B cell (primary cell): ENCODE data around the gene UBAC2. TPM values are rescaled to one million over a fixed set of nuclear protein-coding genes. Genes with fewer than 3 reads are reported as not detected.

Experiments used
- ATAC-seq: fragments of 200-7000 bp; cut with Tn5 transposase; one replicate; pipeline ENCODE4 v1.10.0; 2021; ENCODE audit warnings: low read depth, mild to moderate bottlenecking, moderate number of reproducible peaks, moderate library complexity
- CTCF ChIA-PET: fragments of 350-600 bp; sonication (Branson Sonifier 250); formaldehyde crosslinking; loops from one replicate; lab custom pipeline; 2021; ENCODE audit warnings: antibody characterized with exemption, inconsistent platforms; lab: Charles Lee
- POLR2A ChIA-PET: fragments of 350-600 bp; sonication (Branson Sonifier 250); formaldehyde crosslinking; loops from one replicate; lab custom pipeline; 2021; ENCODE audit warnings: antibody characterized with exemption; lab: Charles Lee
- DNase-seq: peaks from one replicate; pipeline ENCODE4 v3.0.0; 2013
- H2AFZ ChIP-seq: 2 replicates; pipeline ENCODE4 v1.6.1; 2012; ENCODE audit warnings: mild to moderate bottlenecking, low read depth, low read length; ENCODE audit not compliant: insufficient read depth, poor library complexity, severe bottlenecking
- H3K27ac ChIP-seq, 2 donors: 1 replicate in 1 of 2; 2 replicates in 1 of 2; pipeline ENCODE4 v1.5.1; 2012 to 2013; ENCODE audit warnings: low read length in 2 of 2, mild to moderate bottlenecking in 2 of 2, moderate library complexity in 1 of 2
- H3K27me3 ChIP-seq, 4 experiments: fragments of 200-600 bp in 1 of 4; sonication (generic) in 1 of 4; replicated peaks in 1 of 4; 1 replicate in 2 of 4; 2 replicates in 2 of 4; pipeline versions ENCODE4 v1.6.1 to v1.7.0; 2013 to 2016; ENCODE audit warnings: low read length in 3 of 4, mild to moderate bottlenecking in 2 of 4, mixed read lengths in 1 of 4, moderate library complexity in 1 of 4; ENCODE audit not compliant: insufficient read depth in 4 of 4, control insufficient read depth in 3 of 4; ENCODE audit errors: control extremely low read depth in 1 of 4
- H3K36me3 ChIP-seq, 2 experiments: replicated peaks in 1 of 2; 1 replicate in 1 of 2; 2 replicates in 1 of 2; pipeline versions ENCODE4 v1.6.1 to v1.7.1; 2013; ENCODE audit warnings: low read length in 1 of 2; ENCODE audit not compliant: insufficient read depth in 2 of 2, control insufficient read depth in 1 of 2; ENCODE audit errors: control extremely low read depth in 1 of 2, extremely low read depth in 1 of 2
- H3K4me1 ChIP-seq, 2 donors: fragments of 200-600 bp in 1 of 2; sonication (generic) in 1 of 2; 1 replicate in 1 of 2; 2 replicates in 1 of 2; pipeline versions ENCODE4 v1.5.1 to v1.6.1; 2013 to 2017; ENCODE audit warnings: low read length in 2 of 2; ENCODE audit not compliant: control insufficient read depth in 2 of 2, insufficient read depth in 2 of 2
- H3K4me2 ChIP-seq: replicated peaks from 2 replicates; pipeline ENCODE3; 2012; ENCODE audit warnings: mild to moderate bottlenecking, low read depth, low read length; ENCODE audit not compliant: poor library complexity, severe bottlenecking
- H3K4me3 ChIP-seq, 5 experiments: fragments of 200-600 bp in 1 of 5; sonication (generic) in 1 of 5; 1 replicate in 3 of 5; 2 replicates in 2 of 5; pipeline versions ENCODE4 v1.5.1 to v1.7.0; 2011 to 2016; ENCODE audit warnings: low read length in 4 of 5, mild to moderate bottlenecking in 4 of 5, low read depth in 2 of 5, control low read depth in 1 of 5, moderate library complexity in 1 of 5; ENCODE audit not compliant: insufficient read depth in 1 of 5; ENCODE audit errors: control extremely low read depth in 1 of 5, extremely low read depth in 1 of 5
- H3K79me2 ChIP-seq: fragments of 200-600 bp; sonication (generic); one replicate; pipeline ENCODE4 v1.6.0; 2016; ENCODE audit warnings: low read length; ENCODE audit not compliant: control insufficient read depth, insufficient read depth
- H3K9ac ChIP-seq: fragments of 200-600 bp; sonication (generic); 2 replicates; pipeline ENCODE4 v1.6.1; 2017; ENCODE audit warnings: mild to moderate bottlenecking, low read length, moderate library complexity
- H3K9me3 ChIP-seq, 3 donors: one replicate each; pipeline versions ENCODE4 v1.6.1 to v1.7.1; 2013; ENCODE audit warnings: low read length in 2 of 3; ENCODE audit not compliant: control insufficient read depth in 2 of 3, insufficient read depth in 1 of 3; ENCODE audit errors: control extremely low read depth in 1 of 3
- H4K20me1 ChIP-seq: 2 replicates; pipeline ENCODE4 v1.6.0; 2012; ENCODE audit warnings: mild to moderate bottlenecking, low read length; ENCODE audit not compliant: insufficient read depth, control insufficient read depth, poor library complexity, severe bottlenecking
- H3K27ac Mint-ChIP-seq: one replicate; pipeline ENCODE4 v1.8.0; 2021; ENCODE audit warnings: mixed read lengths
- H3K27me3 Mint-ChIP-seq: one replicate; pipeline ENCODE4 v1.8.0; 2021; ENCODE audit warnings: mixed read lengths
- H3K4me1 Mint-ChIP-seq: one replicate; pipeline ENCODE4 v1.8.0; 2021; ENCODE audit warnings: mixed read lengths
- H3K4me3 Mint-ChIP-seq: one replicate; pipeline ENCODE4 v1.8.0; 2021; ENCODE audit warnings: mixed read lengths
- H3K9me3 Mint-ChIP-seq: one replicate; pipeline ENCODE4 v1.8.0; 2022; ENCODE audit warnings: mixed read lengths; ENCODE audit not compliant: insufficient read depth
- CTCF ChIP-seq: fragments of 200-600 bp; IDR thresholded peaks from one replicate; pipeline ENCODE4 v1.8.0; 2022; ENCODE audit warnings: antibody characterized with exemption, mild to moderate bottlenecking
- EZH2 ChIP-seq: IDR thresholded peaks from 2 replicates; pipeline ENCODE4 v1.6.1; 2012; ENCODE audit warnings: borderline replicate concordance, low read depth, mild to moderate bottlenecking, moderate library complexity, low read length; ENCODE audit not compliant: insufficient read depth, poor library complexity, severe bottlenecking
- WGBS: methylation state at CpG from one replicate; pipeline ENCODE4 v1.1.5; 2013; ENCODE audit warnings: missing lambda C conversion rate; ENCODE audit not compliant: insufficient coverage; 5-methylcytosine and 5-hydroxymethylcytosine counted together
- intact Hi-C: fragments of 100-400 bp; cut with micrococcal nuclease; formaldehyde crosslinking; loops from one replicate; pipeline ENCODE4 v1.10.0; 2022
- polyA plus RNA-seq: library from polyadenylated mRNA; depleted of rRNA; stranded (reverse); fragments of >200 nt; gene quantifications from 2 replicates; pipeline ENCODE4 v1.2.3, GENCODE V29; 2012
- total RNA-seq, 2 donors: library from RNA; stranded (reverse); fragments of 120-200 nt in 1 of 2; gene quantifications; 1 replicate in 1 of 2; 2 replicates in 1 of 2; pipeline versions ENCODE4 v1.2.3 to v1.2.4, GENCODE V29; 2013 to 2022

The UBAC2 gene
- total and polyA plus RNA-seq, 2 donors (not counting 1 experiment from before 2014, with no cell fraction given) = 56.3 to 60.8 TPM

DNA sequence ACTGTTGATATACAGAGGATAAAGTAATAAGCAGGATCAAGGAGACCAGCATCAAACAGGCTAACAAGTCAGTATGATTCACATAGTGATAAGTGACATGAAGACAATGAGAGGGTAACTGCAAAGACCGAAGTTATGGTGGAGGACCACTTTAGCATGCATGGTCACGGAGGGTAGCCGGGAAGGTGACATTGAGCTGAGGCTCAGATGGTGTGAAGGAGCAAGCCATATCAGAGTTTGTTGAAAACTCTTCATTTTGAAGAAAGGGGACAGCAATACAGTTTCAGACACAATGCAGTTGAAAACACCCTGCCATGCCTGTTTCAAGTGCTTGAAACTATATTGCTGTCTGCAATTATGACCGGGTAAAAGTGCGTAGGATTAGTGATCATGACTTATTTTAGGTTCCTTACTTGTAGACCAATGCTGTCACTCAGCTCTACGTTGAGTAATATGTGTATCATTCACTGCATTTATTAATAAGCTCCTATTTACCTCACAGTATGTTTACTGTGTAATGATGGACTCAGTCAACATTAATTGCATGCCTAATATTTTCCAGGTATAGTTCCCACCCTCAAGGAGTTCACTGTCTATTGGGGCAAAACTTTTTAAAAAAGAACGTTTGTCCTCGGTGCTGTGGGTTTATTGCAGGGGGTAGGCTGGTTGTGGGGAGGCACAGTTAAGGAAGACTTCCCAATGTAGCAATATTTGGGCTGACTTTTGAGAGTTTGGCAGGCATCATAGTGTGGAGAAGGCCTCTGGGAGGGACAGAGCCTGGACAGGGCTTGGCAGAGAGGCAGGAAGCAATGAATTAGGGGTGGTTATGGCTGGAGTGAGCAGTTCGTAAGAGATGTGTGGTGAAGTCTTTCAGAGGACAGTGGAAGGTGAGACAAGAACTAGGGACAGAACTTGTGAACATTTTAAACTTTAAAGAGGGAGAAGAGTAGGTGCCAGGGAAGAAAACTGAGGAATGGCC is 3.2 kb downstream of the UBAC2 start:
- WGBS = 73% methylated on average over 4 of the region's 9 CpGs
- POLR2A ChIA-PET = interaction anchor here (0.6 to 3.8 kb wide), 7 partner anchors 14 to 179 kb away, joined by 3 to 17 read pairs (median 5); partner anchors contain the start of gene GPR18
- peaks cover 78% of the 10 kb centered on the region for H3K4me1 Mint-ChIP-seq

More for the DNA sequence above, 3.2 kb downstream of the UBAC2 start:
- no peaks in the 10 kb centered on the region for H3K9me3 ChIP-seq
- H3K9me3 Mint-ChIP-seq = no peaks in the 10 kb centered on the region
- no peak for TF ChIP-seq EZH2
- no peak for TF ChIP-seq CTCF
- DNase-seq (no peak), ATAC-seq (no peak)
- no peaks in the 10 kb centered on the region for H3K27me3 ChIP-seq
- peaks cover 0 to 18% of the 10 kb centered on the region in 2 experiments for H3K36me3 ChIP-seq
- H3K27ac Mint-ChIP-seq = peak overlapping the region; percentile 84
- peaks cover 63 to 69% of the 10 kb centered on the region in 2 donors for H3K4me1 ChIP-seq
- peak overlapping the region; percentile 83 for H3K4me3 Mint-ChIP-seq
- no peaks in the 10 kb centered on the region for H3K27me3 Mint-ChIP-seq
- CTCF ChIA-PET = interaction anchor here (0.6 to 13.6 kb wide), 18 partner anchors 8 to 339 kb away, joined by 3 to 349 read pairs (median 4); partner anchors contain the start of gene GPR18
- peak overlapping the region; percentile 76 for H3K4me2 ChIP-seq
- peaks cover 59% of the 10 kb centered on the region for H4K20me1 ChIP-seq
- peak overlapping the region; percentile 51 to 62 for H3K27ac ChIP-seq
- intact Hi-C loops = loop anchor here (1.0 to 5.0 kb wide), 5 partner anchors 24 to 1772 kb away; partner anchors contain the start of gene RAP2A
- peak overlapping the region in 4 of 5 experiments; percentile 7 to 58 (median 34) for H3K4me3 ChIP-seq
- H2AFZ ChIP-seq = no peak overlapping the region
- H3K79me2 ChIP-seq = peaks cover 82% of the 10 kb centered on the region
- peak overlapping the region; percentile 47 for H3K9ac ChIP-seq
